ENCODE measurements around the gene CASZ1. TPM values are rescaled to one million over a fixed set of nuclear protein-coding genes. Genes with fewer than 3 reads are reported as not detected.

The CASZ1 gene
- total RNA-seq, 2 experiments from 2014 or later = 1.7 to 2.0 TPM

DNA sequence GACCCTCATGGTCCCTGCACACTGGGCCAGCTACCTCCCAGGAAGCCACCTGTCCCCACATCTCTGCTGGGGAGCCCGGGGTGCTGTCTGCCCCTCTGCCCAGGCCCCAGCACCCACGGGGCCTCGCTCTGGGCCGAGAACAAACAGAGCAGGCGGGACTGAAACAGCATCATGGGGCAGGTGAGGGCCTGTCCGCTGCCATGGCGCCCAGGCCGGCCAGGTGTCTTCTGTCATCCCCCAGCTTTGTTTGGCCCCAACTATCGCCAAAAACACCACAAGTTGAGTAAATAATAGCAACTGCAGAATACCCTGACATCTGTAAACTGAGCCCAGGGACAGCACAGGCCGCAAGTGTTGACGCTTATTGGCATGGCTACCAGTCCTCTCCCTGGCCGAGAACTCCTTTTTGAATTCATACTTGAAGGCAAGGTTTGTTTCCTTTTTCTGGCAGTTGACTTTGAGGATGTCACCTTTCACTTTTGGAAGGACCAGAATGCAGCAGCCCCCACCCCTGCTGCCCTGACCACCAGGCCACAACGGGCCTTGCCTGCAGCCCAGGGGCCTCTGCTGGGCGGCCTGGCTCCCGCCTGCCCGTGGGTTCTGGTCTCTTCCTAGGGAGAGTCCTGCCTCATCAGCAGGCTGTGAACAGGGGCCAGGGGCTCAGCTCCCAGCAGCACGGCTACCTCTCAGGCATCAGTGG is 152.7 kb downstream of the CASZ1 start:
- H3K4me1 Mint-ChIP-seq (ENCODE audit: low read depth) = no peaks in the 10 kb centered on the region
- no peak overlapping the region for H3K27ac Mint-ChIP-seq
- DNase-seq = no peak
- no peaks in the 10 kb centered on the region for H3K9me3 Mint-ChIP-seq
- H3K36me3 Mint-ChIP-seq (ENCODE audit: low read depth) = no peaks in the 10 kb centered on the region
- H3K27me3 Mint-ChIP-seq (ENCODE audit: low read depth) = no peaks in the 10 kb centered on the region
- CTCF ChIA-PET = interaction anchor here (0.6 kb wide), 1 partner anchor 207 kb away, joined by 4 read pairs; no protein-coding TSS in a partner anchor
- intact Hi-C loops (cut with micrococcal nuclease) = no loop called here
- no peak overlapping the region for H3K4me3 Mint-ChIP-seq

DNA sequence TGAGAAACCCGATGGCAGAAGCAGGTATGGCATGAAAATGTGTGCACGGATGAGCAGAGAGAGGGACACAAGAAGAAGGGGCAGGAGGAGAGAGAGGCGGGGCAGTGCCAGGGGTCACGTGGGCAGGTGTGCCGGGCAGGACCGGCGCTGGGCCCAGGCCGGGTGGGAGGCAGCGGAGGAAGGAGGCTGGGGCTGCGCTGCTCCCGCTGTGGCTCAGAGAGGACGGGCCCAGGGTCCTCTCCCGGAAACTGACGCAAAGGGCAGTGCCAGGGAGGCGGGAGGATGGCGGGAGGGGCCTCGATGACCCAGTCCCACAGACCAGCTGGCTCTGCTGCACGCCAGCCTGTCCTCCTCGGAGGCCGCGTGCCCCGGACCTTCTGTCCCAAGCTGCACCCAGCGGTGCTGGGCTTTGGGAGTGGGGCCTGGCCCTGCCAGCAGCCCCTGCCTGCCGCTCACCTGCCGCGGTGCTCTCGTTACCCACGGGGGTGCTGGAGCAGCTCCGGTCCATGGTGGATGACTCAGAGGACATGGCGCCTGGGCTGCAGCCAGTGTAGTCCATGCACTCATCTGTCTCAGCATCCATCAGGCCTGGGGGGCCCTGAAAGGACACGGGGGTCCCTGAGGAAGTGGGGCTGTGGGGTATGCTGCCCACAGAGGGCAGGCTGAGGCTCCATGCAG is 153.9 kb downstream of the CASZ1 start:
- intact Hi-C loops (cut with micrococcal nuclease) = no loop called here
- H3K27me3 Mint-ChIP-seq (ENCODE audit: low read depth) = peaks cover 2% of the 10 kb centered on the region

DNA sequence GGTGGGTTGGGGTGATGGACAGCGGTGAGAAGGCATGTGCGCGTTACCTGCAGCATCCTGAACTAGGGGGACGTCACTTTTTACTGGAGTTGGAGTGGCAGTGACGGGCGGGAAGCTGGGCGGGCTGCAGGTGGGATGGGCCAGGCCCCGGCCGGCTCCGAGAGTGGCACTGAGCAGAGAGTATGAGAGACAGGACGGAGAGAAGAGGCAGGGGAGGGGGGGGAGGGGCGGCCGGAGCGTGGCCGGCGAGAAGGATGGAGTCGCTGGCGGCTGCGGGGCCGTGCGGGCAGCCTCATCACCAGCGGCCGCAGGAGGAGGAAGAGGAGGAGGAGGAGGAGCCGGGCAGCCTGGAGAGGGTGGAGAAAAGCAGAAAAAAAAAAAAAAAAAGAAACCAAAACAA is 154.5 kb downstream of the CASZ1 start:
- intact Hi-C loops (cut with micrococcal nuclease) = no loop called here

More for the DNA sequence above, 153.9 kb downstream of the CASZ1 start:
- no peaks in the 10 kb centered on the region for H3K9me3 Mint-ChIP-seq
- no peak for DNase-seq
- no peak overlapping the region for H3K4me3 Mint-ChIP-seq
- no peak overlapping the region for H3K27ac Mint-ChIP-seq
- no peaks in the 10 kb centered on the region for H3K36me3 Mint-ChIP-seq (ENCODE audit: low read depth)
- peaks cover 2% of the 10 kb centered on the region for H3K4me1 Mint-ChIP-seq (ENCODE audit: low read depth)
- CTCF ChIA-PET = no interaction called here

DNA sequence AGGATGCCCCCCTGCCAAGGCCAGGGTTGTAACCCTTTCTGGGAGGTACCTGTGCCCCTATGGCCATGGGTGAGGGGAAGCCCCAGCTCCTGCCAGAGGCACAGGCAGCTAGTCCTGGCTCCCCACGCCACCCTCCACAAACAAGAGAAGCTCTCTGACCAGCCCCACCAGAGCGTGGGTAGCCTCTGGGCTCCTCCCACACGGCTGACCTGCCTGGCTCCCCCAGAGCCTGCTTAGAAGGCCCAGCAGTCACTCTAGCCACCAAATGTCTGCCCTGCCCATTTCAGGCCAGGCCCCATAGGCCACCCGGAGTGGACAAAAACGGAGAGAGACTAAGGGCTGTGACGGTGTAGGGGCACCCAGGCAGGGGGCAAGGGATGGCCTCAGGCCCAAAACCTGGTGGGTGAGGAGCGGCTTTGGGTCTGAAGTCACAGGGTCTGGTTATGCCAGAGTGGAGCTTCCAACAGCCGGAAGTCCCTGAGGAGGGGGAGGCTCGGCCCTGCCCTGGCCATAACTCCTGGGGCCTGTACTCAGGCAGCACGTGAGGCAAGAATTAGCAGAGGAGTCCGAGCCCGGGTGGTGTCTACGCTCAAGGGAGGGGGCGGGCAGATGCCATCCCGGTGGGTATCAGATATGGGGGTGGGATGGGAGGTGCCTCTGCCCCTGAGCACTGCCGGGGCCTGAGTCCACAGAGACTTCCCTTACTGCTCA is 155.4 kb downstream of the CASZ1 start:
- DNase-seq = no peak
- H3K9me3 Mint-ChIP-seq = no peaks in the 10 kb centered on the region
- H3K4me3 Mint-ChIP-seq = no peak overlapping the region
- no peak overlapping the region for H3K27ac Mint-ChIP-seq
- peaks cover 3% of the 10 kb centered on the region for H3K27me3 Mint-ChIP-seq (ENCODE audit: low read depth)
- intact Hi-C loops (cut with micrococcal nuclease) = no loop called here
- CTCF ChIA-PET = no interaction called here
- H3K4me1 Mint-ChIP-seq (ENCODE audit: low read depth) = peaks cover 2% of the 10 kb centered on the region
- H3K36me3 Mint-ChIP-seq (ENCODE audit: low read depth) = no peaks in the 10 kb centered on the region

More for the DNA sequence above, 154.5 kb downstream of the CASZ1 start:
- no peak for DNase-seq
- Mint-ChIP-seq H3K9me3 (no peaks in the 10 kb centered on the region), H3K36me3 (ENCODE audit: low read depth) (no peaks in the 10 kb centered on the region), H3K4me1 (ENCODE audit: low read depth) (peaks cover 2% of the 10 kb centered on the region), H3K27ac (no peak overlapping the region), H3K4me3 (no peak overlapping the region), H3K27me3 (ENCODE audit: low read depth) (peaks cover 3% of the 10 kb centered on the region)
- CTCF ChIA-PET = no interaction called here

DNA sequence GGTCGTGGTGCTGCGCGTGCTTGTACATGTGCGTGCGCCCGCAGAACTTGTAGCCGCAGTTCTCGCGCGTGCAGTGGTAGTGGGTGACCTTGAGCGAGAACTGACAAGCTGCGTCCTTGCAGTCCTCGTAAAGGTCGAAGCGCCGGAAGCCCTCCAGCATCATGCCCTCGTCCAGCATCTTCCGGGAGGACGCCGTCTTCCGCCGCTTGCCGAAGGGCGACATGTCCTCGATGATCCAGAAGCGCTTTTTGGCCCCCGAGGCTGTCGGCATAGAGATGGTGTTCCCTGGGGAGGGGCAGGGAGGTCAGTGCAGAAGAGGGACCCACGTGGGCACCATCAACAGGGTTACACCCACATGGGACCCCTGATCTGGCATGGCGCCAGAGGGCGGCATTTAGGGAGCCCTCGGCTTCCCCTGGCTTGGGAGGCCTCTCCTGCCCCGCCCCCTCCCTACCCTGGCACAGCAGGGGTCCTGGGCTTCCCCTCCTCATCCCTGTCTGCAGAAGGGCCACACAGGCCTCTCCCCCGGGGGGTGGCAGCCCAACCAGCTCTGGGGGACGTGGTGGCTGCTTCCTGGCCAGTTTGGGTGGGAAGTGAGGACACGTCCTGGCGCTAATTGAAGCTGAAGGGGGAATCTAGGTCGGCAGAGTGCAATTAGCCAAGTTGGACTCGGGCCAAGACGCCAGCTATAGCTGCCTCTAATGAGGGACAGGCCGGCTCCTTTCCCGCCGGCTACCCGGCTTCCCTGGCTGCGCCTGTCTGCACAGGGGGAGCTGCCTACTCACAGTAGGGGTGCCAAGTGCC is 156.5 kb downstream of the CASZ1 start:
- no peak for DNase-seq
- H3K9me3 Mint-ChIP-seq = no peaks in the 10 kb centered on the region
- no peaks in the 10 kb centered on the region for H3K36me3 Mint-ChIP-seq (ENCODE audit: low read depth)
- peaks cover 2% of the 10 kb centered on the region for H3K4me1 Mint-ChIP-seq (ENCODE audit: low read depth)
- CTCF ChIA-PET = interaction anchor here (0.5 kb wide), 1 partner anchor 225 kb away, joined by 5 read pairs; no protein-coding TSS in a partner anchor
- intact Hi-C loops (cut with micrococcal nuclease) = no loop called here
- H3K4me3 Mint-ChIP-seq = no peak overlapping the region
- no peak overlapping the region for H3K27ac Mint-ChIP-seq
- H3K27me3 Mint-ChIP-seq (ENCODE audit: low read depth) = peaks cover 3% of the 10 kb centered on the region

DNA sequence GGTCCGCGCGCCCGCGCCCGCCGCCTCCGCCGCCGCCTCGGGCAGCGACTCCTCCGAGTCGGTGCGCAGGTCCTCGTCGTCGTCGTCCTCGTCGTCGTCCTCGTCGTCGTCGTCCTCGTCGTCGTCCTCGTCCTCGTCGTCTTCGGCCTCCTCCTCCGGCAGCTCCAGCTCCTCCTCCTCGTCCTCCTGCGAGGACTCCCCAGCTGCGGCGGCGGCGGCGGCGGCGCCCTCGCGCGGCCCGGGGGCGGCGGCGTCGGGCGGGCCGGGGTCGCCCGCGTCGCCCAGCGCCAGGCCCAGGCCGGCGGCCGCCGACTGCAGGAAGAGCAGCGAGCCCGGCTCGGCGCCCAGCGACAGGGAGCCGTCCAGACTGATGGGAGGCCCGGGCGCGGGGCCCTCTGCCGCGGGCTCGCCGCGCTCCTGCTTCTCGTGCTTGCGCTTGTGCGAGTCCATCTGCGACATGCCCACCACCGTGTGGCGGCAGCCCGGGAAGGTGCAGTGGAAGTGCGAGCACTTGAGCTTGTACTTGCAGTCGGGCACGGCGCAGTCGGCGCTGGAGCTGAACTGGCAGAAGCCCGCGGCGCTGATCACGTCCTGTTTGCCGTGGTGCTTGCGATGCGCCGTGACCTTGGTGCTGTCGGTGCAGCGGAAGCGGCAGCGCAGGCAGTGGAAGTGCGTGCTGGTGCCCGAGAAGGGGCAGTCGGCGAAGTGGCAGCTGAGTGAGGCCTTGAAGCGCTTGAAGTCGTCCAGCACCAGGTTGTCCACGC is 157.3 kb downstream of the CASZ1 start:
- CTCF ChIA-PET = no interaction called here
- Mint-ChIP-seq H3K4me1 (ENCODE audit: low read depth) (peaks cover 2% of the 10 kb centered on the region), H3K27ac (no peak overlapping the region), H3K27me3 (ENCODE audit: low read depth) (peaks cover 3% of the 10 kb centered on the region), H3K36me3 (ENCODE audit: low read depth) (no peaks in the 10 kb centered on the region), H3K9me3 (no peaks in the 10 kb centered on the region), H3K4me3 (no peak overlapping the region)
- DNase-seq = no peak
- intact Hi-C loops (cut with micrococcal nuclease) = no loop called here

DNA sequence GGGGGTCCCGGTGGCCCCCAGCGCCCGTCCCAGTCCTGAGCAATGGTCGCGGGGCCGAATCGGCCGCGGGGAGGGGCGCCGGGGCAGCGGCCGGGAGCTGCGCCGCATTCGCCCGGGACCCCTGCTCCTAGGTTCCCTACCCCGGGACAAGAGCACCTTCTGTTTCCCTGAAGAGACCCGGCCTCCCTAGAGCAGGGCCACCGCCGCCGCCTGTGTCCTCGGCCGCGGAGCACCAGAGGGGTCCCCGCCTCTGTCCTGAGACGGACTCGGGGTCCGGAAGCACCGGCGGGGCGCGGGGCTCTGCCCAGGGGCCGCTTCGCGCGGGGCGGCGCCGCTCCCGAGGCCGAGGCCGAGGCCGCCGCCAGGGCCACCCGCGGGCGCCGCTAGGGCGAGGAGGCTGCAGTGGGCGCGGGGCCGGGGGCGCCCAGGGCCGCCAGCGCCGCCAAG is 157.9 kb downstream of the CASZ1 start:
- Mint-ChIP-seq H3K27ac (no peak overlapping the region), H3K36me3 (ENCODE audit: low read depth) (no peaks in the 10 kb centered on the region), H3K9me3 (no peaks in the 10 kb centered on the region), H3K27me3 (ENCODE audit: low read depth) (peaks cover 3% of the 10 kb centered on the region), H3K4me3 (no peak overlapping the region), H3K4me1 (ENCODE audit: low read depth) (peaks cover 2% of the 10 kb centered on the region)
- intact Hi-C loops (cut with micrococcal nuclease) = no loop called here
- DNase-seq = no peak
- CTCF ChIA-PET = no interaction called here

DNA sequence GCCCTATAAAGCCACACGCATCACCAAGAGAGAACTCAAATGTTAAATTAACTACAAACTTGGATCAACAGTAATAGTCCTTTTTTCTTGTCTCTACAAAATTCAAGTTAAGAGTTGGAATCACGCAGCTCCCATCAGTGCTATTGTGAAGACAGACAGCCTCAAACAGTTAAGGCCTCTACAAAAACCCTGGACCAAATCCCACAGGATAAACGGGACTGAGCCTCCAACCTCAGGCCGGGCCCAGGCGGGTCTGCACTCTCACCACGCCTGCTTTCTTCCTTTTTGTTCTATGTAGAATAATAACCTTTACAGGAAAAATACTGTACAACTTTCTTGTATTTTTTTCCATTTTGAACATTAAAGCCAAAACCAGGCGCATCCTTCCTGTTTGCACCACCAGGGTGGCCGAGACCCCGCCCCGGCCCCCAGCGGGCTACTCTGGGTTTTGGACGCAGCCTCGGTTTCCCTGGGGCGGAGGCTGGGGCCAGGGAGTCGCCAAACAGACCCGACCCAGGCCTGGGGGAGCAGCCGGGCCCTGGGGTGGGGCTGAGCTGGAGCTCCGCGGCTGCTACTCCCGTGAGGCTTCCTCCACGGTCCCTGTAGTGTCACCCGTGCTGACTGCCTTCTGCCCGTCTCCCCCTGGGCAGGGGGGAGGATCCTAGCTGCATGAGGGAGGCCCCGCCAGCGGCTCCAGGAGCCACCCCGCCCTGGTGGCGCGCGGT is 158.4 kb downstream of the CASZ1 start:
- Mint-ChIP-seq H3K27me3 (ENCODE audit: low read depth) (peaks cover 3% of the 10 kb centered on the region), H3K27ac (no peak overlapping the region), H3K4me3 (no peak overlapping the region), H3K4me1 (ENCODE audit: low read depth) (peaks cover 2% of the 10 kb centered on the region), H3K9me3 (no peaks in the 10 kb centered on the region), H3K36me3 (ENCODE audit: low read depth) (no peaks in the 10 kb centered on the region)
- DNase-seq = no peak
- intact Hi-C loops (cut with micrococcal nuclease) = no loop called here
- CTCF ChIA-PET = no interaction called here

DNA sequence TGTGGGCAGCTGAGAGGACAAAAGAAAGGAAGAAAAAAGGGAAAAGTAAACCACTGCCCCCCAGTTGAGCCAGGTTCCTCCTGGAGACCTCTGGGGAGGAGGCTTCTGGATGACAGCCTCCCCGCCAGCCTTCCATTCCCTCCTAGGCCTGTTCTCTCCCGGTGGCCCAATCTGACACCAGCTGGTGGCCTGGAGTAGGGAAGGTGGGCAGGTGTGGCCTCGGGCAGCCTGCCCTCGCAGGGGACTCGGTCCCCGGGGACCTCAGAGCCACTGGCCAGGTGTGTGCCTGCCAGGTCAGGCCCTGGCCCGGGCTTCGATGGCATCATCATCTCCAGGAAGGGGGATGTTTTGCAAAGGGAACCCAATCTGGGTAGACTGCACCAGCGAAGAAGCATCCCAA is 159.0 kb downstream of the CASZ1 start:
- H3K27ac Mint-ChIP-seq = no peak overlapping the region
- H3K9me3 Mint-ChIP-seq = no peaks in the 10 kb centered on the region
- H3K36me3 Mint-ChIP-seq (ENCODE audit: low read depth) = no peaks in the 10 kb centered on the region
- intact Hi-C loops (cut with micrococcal nuclease) = no loop called here
- no peak overlapping the region for H3K4me3 Mint-ChIP-seq
- peaks cover 2% of the 10 kb centered on the region for H3K4me1 Mint-ChIP-seq (ENCODE audit: low read depth)
- no peak for DNase-seq
- CTCF ChIA-PET = no interaction called here
- peaks cover 3% of the 10 kb centered on the region for H3K27me3 Mint-ChIP-seq (ENCODE audit: low read depth)

DNA sequence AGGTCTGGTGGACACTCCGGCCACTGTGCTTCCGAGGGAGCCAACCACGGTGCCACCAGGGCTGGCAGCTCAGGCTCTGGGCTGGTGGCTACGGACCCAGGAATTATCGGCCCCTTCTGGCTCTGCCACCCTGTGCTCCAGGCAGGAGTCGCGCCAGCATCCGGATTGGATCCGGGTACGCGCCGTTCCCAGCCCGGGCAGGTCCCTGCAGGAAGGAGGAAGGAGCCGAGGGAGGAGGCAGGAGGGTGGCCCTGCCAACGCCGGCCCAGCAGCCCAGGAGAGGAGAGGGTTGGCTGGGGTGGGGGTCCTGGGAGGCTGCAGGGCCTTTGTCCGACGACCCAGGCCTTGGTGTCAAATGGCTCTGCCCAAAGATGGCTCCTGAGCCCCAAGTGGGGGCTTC is 160.5 kb downstream of the CASZ1 start:
- no peaks in the 10 kb centered on the region for H3K36me3 Mint-ChIP-seq (ENCODE audit: low read depth)
- no peak overlapping the region for H3K4me3 Mint-ChIP-seq
- no peak overlapping the region for H3K27ac Mint-ChIP-seq
- H3K9me3 Mint-ChIP-seq = no peaks in the 10 kb centered on the region
- CTCF ChIA-PET = no interaction called here
- H3K27me3 Mint-ChIP-seq (ENCODE audit: low read depth) = peaks cover 3% of the 10 kb centered on the region
- DNase-seq = no peak
- H3K4me1 Mint-ChIP-seq (ENCODE audit: low read depth) = peaks cover 2% of the 10 kb centered on the region
- intact Hi-C loops (cut with micrococcal nuclease) = no loop called here

DNA sequence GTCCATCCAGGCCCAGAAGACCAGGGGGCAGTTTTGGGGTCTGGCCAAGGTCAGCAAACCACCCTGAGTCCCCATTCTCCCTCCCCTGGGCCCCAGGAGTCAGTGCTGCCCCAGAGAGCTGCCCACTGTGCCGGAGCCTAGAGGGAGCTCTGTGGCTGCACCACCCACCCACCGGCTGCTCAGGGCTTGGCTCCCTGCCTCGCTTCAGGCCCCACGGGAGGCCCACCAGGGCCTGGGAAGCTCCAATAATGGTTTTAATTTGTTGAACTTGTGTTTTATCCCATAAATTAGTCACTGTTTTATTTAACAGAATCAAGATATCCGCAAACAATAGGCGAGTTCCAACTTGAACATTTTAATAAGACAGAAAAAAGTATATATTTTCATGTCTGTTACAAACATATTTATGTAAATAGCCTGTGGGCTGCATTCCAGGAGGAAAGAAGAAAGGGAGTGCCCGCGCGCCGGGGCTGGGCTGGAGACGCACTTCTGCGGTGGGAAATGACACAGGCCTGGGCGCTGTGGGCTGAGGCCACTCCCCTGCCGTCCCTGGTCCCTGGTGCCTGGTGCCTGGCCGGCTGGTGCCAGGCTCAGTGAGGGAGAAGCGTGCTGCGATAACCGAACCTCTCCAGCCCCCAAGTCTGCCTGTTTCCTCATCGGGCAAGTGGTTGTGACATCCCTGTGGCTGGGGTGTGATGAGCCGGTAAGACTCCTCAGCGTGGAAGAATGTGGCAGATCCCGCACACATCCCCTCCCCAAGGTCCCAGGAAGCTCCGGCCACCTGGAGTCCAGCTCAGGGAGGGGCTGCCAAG is 161.2 kb downstream of the CASZ1 start:
- no peak overlapping the region for H3K27ac Mint-ChIP-seq
- H3K4me3 Mint-ChIP-seq = no peak overlapping the region
- intact Hi-C loops (cut with micrococcal nuclease) = no loop called here
- DNase-seq = no peak
- peaks cover 3% of the 10 kb centered on the region for H3K27me3 Mint-ChIP-seq (ENCODE audit: low read depth)
- H3K36me3 Mint-ChIP-seq (ENCODE audit: low read depth) = no peaks in the 10 kb centered on the region
- CTCF ChIA-PET = no interaction called here
- peaks cover 2% of the 10 kb centered on the region for H3K4me1 Mint-ChIP-seq (ENCODE audit: low read depth)
- no peaks in the 10 kb centered on the region for H3K9me3 Mint-ChIP-seq
